GM12873 (cell line): Measurements from ENCODE around the gene RBMS3.

ENCODE experiments used
- TF ChIP-seq, protein P1 (sequence below): IDR thresholded peaks from 2 replicates; pipeline ENCODE4 v1.5.1; 2012; ENCODE audit warnings: low read depth, mild to moderate bottlenecking, moderate library complexity, low read length, control low read depth; ENCODE audit not compliant: insufficient read depth; ENCODE audit errors: missing control alignments

RBMS3 gene

DNA sequence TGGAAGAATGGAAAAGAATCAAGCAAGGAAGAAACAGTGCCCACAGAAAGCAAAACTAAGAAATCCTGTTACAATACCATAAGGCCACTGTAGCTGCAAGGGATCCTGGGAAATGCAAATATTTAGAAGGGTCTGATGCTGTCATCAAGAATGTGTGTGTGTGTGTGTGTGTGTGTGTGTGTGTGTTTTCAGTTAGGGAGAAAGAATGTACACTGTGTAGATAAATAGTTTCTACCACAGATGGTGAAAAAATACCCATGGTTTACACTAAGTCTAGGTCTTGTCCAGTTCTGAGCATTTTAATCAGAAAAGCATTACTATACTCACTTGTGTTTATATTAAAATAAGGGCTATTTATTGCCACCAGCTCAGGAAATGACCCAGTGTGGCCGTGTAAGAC lies 355.0 kb downstream of the RBMS3 start:
- TF ChIP-seq, protein P1, sequence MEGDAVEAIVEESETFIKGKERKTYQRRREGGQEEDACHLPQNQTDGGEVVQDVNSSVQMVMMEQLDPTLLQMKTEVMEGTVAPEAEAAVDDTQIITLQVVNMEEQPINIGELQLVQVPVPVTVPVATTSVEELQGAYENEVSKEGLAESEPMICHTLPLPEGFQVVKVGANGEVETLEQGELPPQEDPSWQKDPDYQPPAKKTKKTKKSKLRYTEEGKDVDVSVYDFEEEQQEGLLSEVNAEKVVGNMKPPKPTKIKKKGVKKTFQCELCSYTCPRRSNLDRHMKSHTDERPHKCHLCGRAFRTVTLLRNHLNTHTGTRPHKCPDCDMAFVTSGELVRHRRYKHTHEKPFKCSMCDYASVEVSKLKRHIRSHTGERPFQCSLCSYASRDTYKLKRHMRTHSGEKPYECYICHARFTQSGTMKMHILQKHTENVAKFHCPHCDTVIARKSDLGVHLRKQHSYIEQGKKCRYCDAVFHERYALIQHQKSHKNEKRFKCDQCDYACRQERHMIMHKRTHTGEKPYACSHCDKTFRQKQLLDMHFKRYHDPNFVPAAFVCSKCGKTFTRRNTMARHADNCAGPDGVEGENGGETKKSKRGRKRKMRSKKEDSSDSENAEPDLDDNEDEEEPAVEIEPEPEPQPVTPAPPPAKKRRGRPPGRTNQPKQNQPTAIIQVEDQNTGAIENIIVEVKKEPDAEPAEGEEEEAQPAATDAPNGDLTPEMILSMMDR, result no peak

- TF ChIP-seq, protein P1, result no peak
Measured at GRCh38 chr3:29637068-29637467, 356.2 kb downstream of the RBMS3 start.

DNA sequence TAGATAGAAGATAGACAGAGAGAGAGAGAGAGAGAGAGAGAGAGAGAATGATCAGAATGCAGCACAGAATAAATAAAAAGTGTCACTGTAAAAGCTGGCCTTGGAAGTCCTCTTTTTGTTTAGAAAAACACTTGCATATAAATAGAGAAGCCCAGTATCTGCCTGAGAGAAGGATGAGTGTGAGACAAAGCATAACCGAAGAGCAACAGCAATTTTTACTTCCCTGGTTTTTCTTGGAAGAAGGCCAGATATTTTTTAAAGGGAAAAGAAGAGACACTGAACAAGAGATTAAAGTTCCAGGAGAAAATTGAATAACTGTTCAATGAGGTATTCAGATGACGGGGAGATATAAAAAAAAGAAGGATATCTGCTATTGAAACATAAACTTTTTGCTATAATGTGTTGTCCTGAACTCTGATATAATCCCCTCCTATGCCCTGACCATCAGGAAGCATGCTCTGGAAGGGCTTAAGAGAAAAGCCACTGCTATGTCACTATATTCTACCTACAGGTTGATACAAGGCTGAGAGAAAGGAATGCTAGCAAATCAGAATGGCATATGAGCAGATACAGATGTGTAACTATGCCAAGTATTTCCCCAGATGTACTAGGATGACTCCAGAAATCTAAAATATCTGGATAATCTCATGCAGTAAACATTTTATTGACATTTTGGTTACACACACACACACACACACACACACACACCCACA lies 358.9 kb downstream of the RBMS3 start:
- TF ChIP-seq, protein P1, result no peak

DNA sequence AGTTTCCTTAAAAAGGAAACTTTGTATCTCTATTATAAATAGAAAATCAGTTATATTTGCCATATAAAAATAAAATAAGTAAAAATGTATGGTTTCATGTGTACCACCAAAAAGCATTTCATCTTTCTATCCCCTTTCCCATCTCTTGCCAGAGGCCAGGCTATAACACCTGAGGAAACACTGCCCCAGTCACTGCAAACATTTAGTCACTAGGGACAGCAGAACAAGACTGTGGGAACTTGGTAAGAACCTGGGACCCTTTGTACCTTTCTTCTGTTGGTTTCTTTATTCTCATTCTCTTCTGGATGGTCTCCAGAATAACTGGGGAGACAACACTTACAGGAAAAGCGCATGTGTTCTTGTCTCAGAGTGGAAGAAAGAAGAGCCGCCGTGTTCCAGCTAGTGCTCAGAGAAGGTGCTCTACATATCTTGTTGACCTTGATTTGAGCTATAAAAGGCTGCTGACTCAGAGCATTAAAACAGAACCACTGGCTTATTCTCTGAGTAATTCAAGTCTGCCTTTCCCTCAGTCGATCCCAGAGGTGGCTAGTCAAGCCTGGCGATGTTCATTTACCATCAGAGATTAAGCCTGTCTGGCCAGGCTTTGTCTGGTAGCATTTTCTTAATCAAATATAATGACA lies 361.6 kb downstream of the RBMS3 start:
- TF ChIP-seq, protein P1, result no peak

GRCh38 chr3:29643034-29643425 lies 362.2 kb downstream of the RBMS3 start:
- TF ChIP-seq, protein P1, result no peak

- TF ChIP-seq, protein P1, result no peak
Measured at GRCh38 chr3:29644261-29644660, 363.4 kb downstream of the RBMS3 start.

DNA sequence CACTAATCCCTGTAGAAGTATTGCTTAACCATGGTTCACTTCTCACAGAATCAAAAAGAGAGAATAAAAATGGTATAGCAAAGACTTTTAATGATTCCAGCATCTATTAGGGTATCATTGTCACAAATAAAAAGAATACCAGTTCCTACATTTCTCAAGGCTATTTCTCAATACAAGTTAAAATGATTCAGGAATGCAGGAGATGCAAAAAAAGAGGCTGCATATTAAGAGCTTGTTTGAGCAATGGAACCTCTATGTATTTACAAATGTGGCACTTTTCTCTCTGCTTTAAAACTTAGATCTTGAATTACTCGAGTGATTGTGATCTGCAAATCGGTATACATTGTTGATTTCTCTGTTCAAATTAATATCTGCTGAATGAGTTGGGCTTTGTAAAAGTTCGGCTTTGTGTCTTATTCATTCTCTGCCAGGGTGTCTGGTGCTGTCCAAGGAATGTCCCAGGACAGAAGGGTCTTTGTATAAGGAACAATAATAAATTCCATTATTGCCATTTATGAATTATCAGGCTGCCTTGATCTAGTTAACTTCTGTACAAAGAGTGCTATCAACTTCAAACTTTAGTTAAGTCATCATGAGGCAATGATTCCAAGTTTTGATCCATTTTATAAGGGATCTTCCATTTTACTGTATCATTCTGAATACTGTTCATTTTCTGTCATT lies 364.2 kb downstream of the RBMS3 start:
- TF ChIP-seq, protein P1, result no peak
